ENCODE results near the gene KCNJ6. TPM values are rescaled to one million over a fixed set of nuclear protein-coding genes. Genes with fewer than 3 reads are reported as not detected.

KCNJ6 gene
- total and polyA plus RNA-seq, 7 experiments from 2014 or later = 0.01 TPM; not detected in 6

- POLR2A ChIA-PET = no interaction called here
- no peak overlapping the region for H3K27ac ChIP-seq (ENCODE audit: low read depth, low read length)
Measured at GRCh38 chr21:37845535-37845934, 70.7 kb downstream of the KCNJ6 start.

GRCh38 chr21:37843191-37843590, 73.1 kb downstream of the KCNJ6 start:
- Mint-ChIP-seq H3K27me3 (peaks cover 3 to 27% (median 16%) of the 10 kb centered on the region in 5 donors), H3K4me3 (no peak overlapping the region), H3K4me1 (no peaks in the 10 kb centered on the region), H3K36me3 (no peaks in the 10 kb centered on the region), H3K9me3 (peaks cover 0 to 3% (median 0%) of the 10 kb centered on the region in 11 donors), H3K27ac (no peak overlapping the region)
- Histone ChIP-seq H3K27ac (ENCODE audit: low read depth, low read length) (no peak overlapping the region), H3K4me3 (ENCODE audit: low read length) (no peak overlapping the region), H3K9me3 (ENCODE audit: control insufficient read depth in 2 of 3, low read length in 3 of 3) (no peaks in the 10 kb centered on the region), H3K27me3 (ENCODE audit: control insufficient read depth in 2 of 2, insufficient read depth in 2 of 2, low read length in 2 of 2) (no peaks in the 10 kb centered on the region), H3K36me3 (ENCODE audit: control insufficient read depth in 2 of 3, insufficient read depth in 3 of 3, low read length in 3 of 3) (no peaks in the 10 kb centered on the region), H3K4me1 (ENCODE audit: control insufficient read depth in 2 of 2, insufficient read depth in 2 of 2, low read length in 2 of 2) (no peaks in the 10 kb centered on the region)
- DNase-seq = no peak
- POLR2A ChIA-PET = no interaction called here
- intact Hi-C loops (cut with micrococcal nuclease) = no loop called here
- ATAC-seq = no peak
- CTCF ChIA-PET = no interaction called here

More at GRCh38 chr21:37845535-37845934, 70.7 kb downstream of the KCNJ6 start:
- Mint-ChIP-seq H3K36me3 (peaks cover 0 to 4% (median 0%) of the 10 kb centered on the region in 5 donors), H3K4me1 (peaks cover 0 to 2% (median 0%) of the 10 kb centered on the region in 7 donors), H3K9me3 (peaks cover 0 to 3% (median 0%) of the 10 kb centered on the region in 11 donors), H3K27me3 (peaks cover 0 to 36% (median 22%) of the 10 kb centered on the region in 5 donors), H3K4me3 (no peak overlapping the region), H3K27ac (no peak overlapping the region)
- intact Hi-C loops (cut with micrococcal nuclease) = no loop called here
- DNase-seq (no peak), ATAC-seq (no peak)
- CTCF ChIA-PET = no interaction called here
- no peaks in the 10 kb centered on the region for H3K4me1 ChIP-seq (ENCODE audit: control insufficient read depth in 2 of 2, insufficient read depth in 2 of 2, low read length in 2 of 2)
- no peaks in the 10 kb centered on the region for H3K9me3 ChIP-seq (ENCODE audit: control insufficient read depth in 2 of 3, low read length in 3 of 3)
- H3K4me3 ChIP-seq (ENCODE audit: low read length) = no peak overlapping the region
- H3K36me3 ChIP-seq (ENCODE audit: control insufficient read depth in 2 of 3, insufficient read depth in 3 of 3, low read length in 3 of 3) = no peaks in the 10 kb centered on the region
- H3K27me3 ChIP-seq (ENCODE audit: control insufficient read depth in 2 of 2, insufficient read depth in 2 of 2, low read length in 2 of 2) = no peaks in the 10 kb centered on the region

- Histone ChIP-seq H3K27ac (ENCODE audit: low read depth, low read length) (no peak overlapping the region), H3K9me3 (ENCODE audit: control insufficient read depth in 2 of 3, low read length in 3 of 3) (no peaks in the 10 kb centered on the region), H3K27me3 (ENCODE audit: control insufficient read depth in 2 of 2, insufficient read depth in 2 of 2, low read length in 2 of 2) (no peaks in the 10 kb centered on the region), H3K4me1 (ENCODE audit: control insufficient read depth in 2 of 2, insufficient read depth in 2 of 2, low read length in 2 of 2) (no peaks in the 10 kb centered on the region), H3K4me3 (ENCODE audit: low read length) (no peak overlapping the region), H3K36me3 (ENCODE audit: control insufficient read depth in 2 of 3, insufficient read depth in 3 of 3, low read length in 3 of 3) (no peaks in the 10 kb centered on the region)
- intact Hi-C loops (cut with micrococcal nuclease) = no loop called here
- Mint-ChIP-seq H3K9me3 (peaks cover 0 to 3% (median 0%) of the 10 kb centered on the region in 11 donors), H3K4me3 (no peak overlapping the region), H3K4me1 (no peaks in the 10 kb centered on the region), H3K27me3 (peaks cover 3 to 19% (median 11%) of the 10 kb centered on the region in 5 donors), H3K36me3 (no peaks in the 10 kb centered on the region), H3K27ac (no peak overlapping the region)
- POLR2A ChIA-PET = no interaction called here
- ATAC-seq (no peak), DNase-seq (no peak)
- CTCF ChIA-PET = no interaction called here
Measured at GRCh38 chr21:37842163-37842919, 73.9 kb downstream of the KCNJ6 start.

GRCh38 chr21:37837381-37837780, 78.9 kb downstream of the KCNJ6 start:
- intact Hi-C loops (cut with micrococcal nuclease) = no loop called here
- CTCF ChIA-PET = no interaction called here
- ATAC-seq (no peak), DNase-seq (no peak)
- no peaks in the 10 kb centered on the region for H3K4me1 ChIP-seq (ENCODE audit: control insufficient read depth in 2 of 2, insufficient read depth in 2 of 2, low read length in 2 of 2)
- H3K4me3 Mint-ChIP-seq = no peak overlapping the region
- H3K36me3 Mint-ChIP-seq = no peaks in the 10 kb centered on the region
- no peaks in the 10 kb centered on the region for H3K36me3 ChIP-seq (ENCODE audit: control insufficient read depth in 2 of 3, insufficient read depth in 3 of 3, low read length in 3 of 3)
- peaks cover 3 to 25% (median 9%) of the 10 kb centered on the region in 5 donors for H3K27me3 Mint-ChIP-seq
- H3K27me3 ChIP-seq (ENCODE audit: control insufficient read depth in 2 of 2, insufficient read depth in 2 of 2, low read length in 2 of 2) = no peaks in the 10 kb centered on the region
- no peak overlapping the region for H3K27ac ChIP-seq (ENCODE audit: low read depth, low read length)
- H3K9me3 ChIP-seq (ENCODE audit: control insufficient read depth in 2 of 3, low read length in 3 of 3) = no peaks in the 10 kb centered on the region
- H3K4me3 ChIP-seq (ENCODE audit: low read length) = no peak overlapping the region
- POLR2A ChIA-PET = no interaction called here
- peaks cover 0 to 5% (median 0%) of the 10 kb centered on the region in 7 donors for H3K4me1 Mint-ChIP-seq
- H3K9me3 Mint-ChIP-seq = peaks cover 0 to 5% (median 0%) of the 10 kb centered on the region in 11 donors
- H3K27ac Mint-ChIP-seq = no peak overlapping the region

GRCh38 chr21:37835481-37835880, 80.8 kb downstream of the KCNJ6 start:
- ChIA-PET POLR2A (interaction anchor here (0.6 kb wide), 1 partner anchor 916 kb away, joined by 3 read pairs; no protein-coding TSS in a partner anchor), CTCF (no interaction called here)
- H3K4me3 ChIP-seq (ENCODE audit: low read length) = no peak overlapping the region
- DNase-seq (no peak), ATAC-seq (no peak)
- H3K36me3 ChIP-seq (ENCODE audit: control insufficient read depth in 2 of 3, insufficient read depth in 3 of 3, low read length in 3 of 3) = no peaks in the 10 kb centered on the region
- H3K36me3 Mint-ChIP-seq = no peaks in the 10 kb centered on the region
- H3K9me3 Mint-ChIP-seq = peaks cover 0 to 5% (median 0%) of the 10 kb centered on the region in 11 donors
- no peak overlapping the region for H3K27ac ChIP-seq (ENCODE audit: low read depth, low read length)
- no peaks in the 10 kb centered on the region for H3K4me1 ChIP-seq (ENCODE audit: control insufficient read depth in 2 of 2, insufficient read depth in 2 of 2, low read length in 2 of 2)
- intact Hi-C loops (cut with micrococcal nuclease) = no loop called here
- H3K27me3 Mint-ChIP-seq = peaks cover 3 to 25% (median 9%) of the 10 kb centered on the region in 5 donors
- no peak overlapping the region for H3K4me3 Mint-ChIP-seq
- H3K9me3 ChIP-seq (ENCODE audit: control insufficient read depth in 2 of 3, low read length in 3 of 3) = no peaks in the 10 kb centered on the region
- peaks cover 0 to 5% (median 0%) of the 10 kb centered on the region in 7 donors for H3K4me1 Mint-ChIP-seq
- H3K27ac Mint-ChIP-seq = no peak overlapping the region
- H3K27me3 ChIP-seq (ENCODE audit: control insufficient read depth in 2 of 2, insufficient read depth in 2 of 2, low read length in 2 of 2) = no peaks in the 10 kb centered on the region

- Mint-ChIP-seq H3K4me3 (no peak overlapping the region), H3K27ac (no peak overlapping the region), H3K36me3 (no peaks in the 10 kb centered on the region), H3K4me1 (peaks cover 0 to 5% (median 0%) of the 10 kb centered on the region in 7 donors), H3K9me3 (peaks cover 0 to 5% (median 0%) of the 10 kb centered on the region in 11 donors), H3K27me3 (peaks cover 0 to 34% (median 20%) of the 10 kb centered on the region in 5 donors)
- H3K36me3 ChIP-seq (ENCODE audit: control insufficient read depth in 2 of 3, insufficient read depth in 3 of 3, low read length in 3 of 3) = no peaks in the 10 kb centered on the region
- ChIA-PET POLR2A (no interaction called here), CTCF (no interaction called here)
- intact Hi-C loops (cut with micrococcal nuclease) = no loop called here
- no peaks in the 10 kb centered on the region for H3K27me3 ChIP-seq (ENCODE audit: control insufficient read depth in 2 of 2, insufficient read depth in 2 of 2, low read length in 2 of 2)
- no peaks in the 10 kb centered on the region for H3K9me3 ChIP-seq (ENCODE audit: control insufficient read depth in 2 of 3, low read length in 3 of 3)
- no peak overlapping the region for H3K27ac ChIP-seq (ENCODE audit: low read depth, low read length)
- H3K4me3 ChIP-seq (ENCODE audit: low read length) = no peak overlapping the region
- no peak for ATAC-seq
- DNase-seq = no peak
- H3K4me1 ChIP-seq (ENCODE audit: control insufficient read depth in 2 of 2, insufficient read depth in 2 of 2, low read length in 2 of 2) = no peaks in the 10 kb centered on the region
Measured at GRCh38 chr21:37833301-37833700, 83.0 kb downstream of the KCNJ6 start.

- Histone ChIP-seq H3K27me3 (ENCODE audit: control insufficient read depth in 2 of 2, insufficient read depth in 2 of 2, low read length in 2 of 2) (no peaks in the 10 kb centered on the region), H3K9me3 (ENCODE audit: control insufficient read depth in 2 of 3, low read length in 3 of 3) (no peaks in the 10 kb centered on the region), H3K36me3 (ENCODE audit: control insufficient read depth in 2 of 3, insufficient read depth in 3 of 3, low read length in 3 of 3) (no peaks in the 10 kb centered on the region), H3K27ac (ENCODE audit: low read depth, low read length) (no peak overlapping the region), H3K4me1 (ENCODE audit: control insufficient read depth in 2 of 2, insufficient read depth in 2 of 2, low read length in 2 of 2) (no peaks in the 10 kb centered on the region), H3K4me3 (ENCODE audit: low read length) (no peak overlapping the region)
- POLR2A ChIA-PET = no interaction called here
- H3K27ac Mint-ChIP-seq = no peak overlapping the region
- intact Hi-C loops (cut with micrococcal nuclease) = no loop called here
- H3K27me3 Mint-ChIP-seq = peaks cover 0 to 27% (median 21%) of the 10 kb centered on the region in 5 donors
- no peaks in the 10 kb centered on the region for H3K36me3 Mint-ChIP-seq
- H3K4me1 Mint-ChIP-seq = peaks cover 0 to 2% (median 0%) of the 10 kb centered on the region in 7 donors
- peaks cover 0 to 1% (median 0%) of the 10 kb centered on the region in 11 donors for H3K9me3 Mint-ChIP-seq
- ATAC-seq (peak; percentile 75), DNase-seq (no peak)
- H3K4me3 Mint-ChIP-seq = no peak overlapping the region
- CTCF ChIA-PET = no interaction called here
Measured at GRCh38 chr21:37829447-37829846, 86.8 kb downstream of the KCNJ6 start.
